Measurements from ENCODE around the gene INO80B. TPM values are rescaled to one million over a fixed set of nuclear protein-coding genes. Genes with fewer than 3 reads are reported as not detected.
A peak's percentile ranks its signal among the peaks of the same experiment; 100 is the strongest.
"Not testable (repeated sequence)": the region's sequence is repeated elsewhere in the genome, so short reads cannot be mapped to it uniquely, and the experiment has no call there.

Gene INO80B
- total RNA-seq, 4 donors from 2014 or later: 15.9 to 75.9 (median 36.0) TPM

GRCh38 chr2:74418312-74418711, 36.6 kb upstream of the INO80B start:
- Histone ChIP-seq H3K4me1 (peaks cover 47% of the 10 kb centered on the region), H3K27me3 (no peaks in the 10 kb centered on the region), H3K4me3 (no peak overlapping the region), H3K27ac (no peak overlapping the region), H3K9me3 (no peaks in the 10 kb centered on the region), H3K36me3 (no peaks in the 10 kb centered on the region)
- no peak for DNase-seq (ENCODE audit: low spot score in 2 of 2)
- TF ChIP-seq CTCF (IDR thresholded peaks at IDR 0.05) (no peak), POLR2AphosphoS5 (IDR thresholded peaks at IDR 0.05) (no peak), EP300 (IDR thresholded peaks at IDR 0.05) (no peak), POLR2A (IDR thresholded peaks at IDR 0.05) (no peak)
- WGBS: 89% methylated on average over 27 of the region's 27 CpGs

GRCh38 chr2:74419345-74419744, 35.5 kb upstream of the INO80B start:
- Histone ChIP-seq H3K27me3 (no peaks in the 10 kb centered on the region), H3K36me3 (no peaks in the 10 kb centered on the region), H3K9me3 (no peaks in the 10 kb centered on the region), H3K4me3 (no peak overlapping the region), H3K27ac (no peak overlapping the region), H3K4me1 (peaks cover 36% of the 10 kb centered on the region)
- WGBS: 92% methylated on average over 1 of the region's 1 CpG
- TF ChIP-seq POLR2AphosphoS5 (IDR thresholded peaks at IDR 0.05) (no peak), POLR2A (IDR thresholded peaks at IDR 0.05) (no peak), EP300 (IDR thresholded peaks at IDR 0.05) (no peak)
- DNase-seq (ENCODE audit: low spot score in 2 of 2): no peak

- H3K36me3 ChIP-seq: no peaks in the 10 kb centered on the region
- no peaks in the 10 kb centered on the region for H3K9me3 ChIP-seq
- no peak overlapping the region for H3K27ac ChIP-seq
- TF ChIP-seq CTCF (IDR thresholded peaks at IDR 0.05) (no peak), EP300 (IDR thresholded peaks at IDR 0.05) (no peak), POLR2AphosphoS5 (IDR thresholded peaks at IDR 0.05) (no peak), POLR2A (IDR thresholded peaks at IDR 0.05) (no peak)
- no peaks in the 10 kb centered on the region for H3K27me3 ChIP-seq
- 81% methylated on average over 2 of the region's 2 CpGs for WGBS
- no peak overlapping the region for H3K4me3 ChIP-seq
- no peak for DNase-seq (ENCODE audit: low spot score in 2 of 2)
- peaks cover 30% of the 10 kb centered on the region for H3K4me1 ChIP-seq
Measured at GRCh38 chr2:74420006-74420405, 34.9 kb upstream of the INO80B start.

- WGBS: 78% methylated on average over 19 of the region's 19 CpGs
- not testable (repeated sequence) for H3K27me3 ChIP-seq; H3K36me3 ChIP-seq; H3K27ac ChIP-seq; DNase-seq (ENCODE audit: low spot score in 2 of 2); H3K9me3 ChIP-seq
- peaks cover 24% of the 10 kb centered on the region for H3K4me1 ChIP-seq
- H3K4me3 ChIP-seq: peak overlapping the region; percentile 73
Measured at GRCh38 chr2:74420443-74421103, 34.3 kb upstream of the INO80B start.

- Histone ChIP-seq H3K4me3 (peak within 1 kb of the TSS; percentile 73), H3K9me3 (no peaks in the 10 kb centered on the region), H3K4me1 (peaks cover 23% of the 10 kb centered on the region), H3K27ac (peak within 1 kb of the TSS; percentile 47), H3K27me3 (no peaks in the 10 kb centered on the region), H3K36me3 (peaks cover 8% of the 10 kb centered on the region)
- no peak for TF ChIP-seq EP300 (IDR thresholded peaks at IDR 0.05)
- peak in 1 of 3 donors; percentile 80 for TF ChIP-seq POLR2AphosphoS5 (IDR thresholded peaks at IDR 0.05)
- TF ChIP-seq POLR2A (IDR thresholded peaks at IDR 0.05): peak in 1 of 2 donors; percentile 34
- peak in 1 of 2 donors; percentile 90 for DNase-seq (ENCODE audit: low spot score in 2 of 2)
- WGBS: under 1% methylated on average over 13 of the region's 57 CpGs
Measured at GRCh38 chr2:74421221-74421870, 33.5 kb upstream of the INO80B start, which contains the start of the genes C2orf81 and WDR54. TSS of gene C2orf81 (minus strand) at chr2:74421619. CDS start at chr2:74421560, 59 bp downstream. TSS of gene WDR54 (plus strand) at chr2:74421730. CDS start at chr2:74422154, 424 bp downstream.

GRCh38 chr2:74423231-74424095, 31.4 kb upstream of the INO80B start:
- H3K9me3 ChIP-seq: no peaks in the 10 kb centered on the region
- peaks cover 23% of the 10 kb centered on the region for H3K4me1 ChIP-seq
- peak in 1 of 2 donors; percentile 61 for DNase-seq (ENCODE audit: low spot score in 2 of 2)
- H3K36me3 ChIP-seq: peaks cover 29% of the 10 kb centered on the region
- no peak overlapping the region for H3K4me3 ChIP-seq
- no peak overlapping the region for H3K27ac ChIP-seq
- no peaks in the 10 kb centered on the region for H3K27me3 ChIP-seq
- no peak for TF ChIP-seq EP300 (IDR thresholded peaks at IDR 0.05)
- TF ChIP-seq POLR2AphosphoS5 (IDR thresholded peaks at IDR 0.05): no peak
- TF ChIP-seq CTCF (IDR thresholded peaks at IDR 0.05): no peak
- TF ChIP-seq POLR2A (IDR thresholded peaks at IDR 0.05): no peak
- 79% methylated on average over 9 of the region's 9 CpGs for WGBS
